ENCODE results near the gene RPGR. TPM values are rescaled to one million over a fixed set of nuclear protein-coding genes. Genes with fewer than 3 reads are reported as not detected.

The RPGR gene
- total RNA-seq, 1 experiment from 2014 or later = 23.8 TPM

GRCh38 chrX:38233891-38234667 is 93.2 kb downstream of the RPGR start:
- H3K27ac Mint-ChIP-seq (ENCODE audit: low read depth, unreplicated experiment) = no peak overlapping the region
- no peak for TF ChIP-seq CTCF (IDR thresholded peaks at IDR 0.05; ENCODE audit: unreplicated experiment)

GRCh38 chrX:38232079-38232686 is 95.1 kb downstream of the RPGR start:
- intact Hi-C loops (cut with micrococcal nuclease) = no loop called here
- no peak for DNase-seq (ENCODE audit: unreplicated experiment)
- Mint-ChIP-seq H3K9me3 (ENCODE audit: unreplicated experiment) (no peaks in the 10 kb centered on the region), H3K4me3 (ENCODE audit: unreplicated experiment) (no peak overlapping the region), H3K4me1 (ENCODE audit: insufficient read depth, unreplicated experiment) (peaks cover 23% of the 10 kb centered on the region), H3K27ac (ENCODE audit: low read depth, unreplicated experiment) (peak overlapping the region; percentile 5), H3K36me3 (ENCODE audit: insufficient read depth, unreplicated experiment) (no peaks in the 10 kb centered on the region), H3K27me3 (ENCODE audit: insufficient read depth, unreplicated experiment) (peaks cover 60% of the 10 kb centered on the region)
- BruUV-seq (replicated peaks) = no TSS peak
- CTCF ChIA-PET = interaction anchor here (0.7 to 0.9 kb wide), 2 partner anchors 42 to 422 kb away, joined by 4 read pairs; no protein-coding TSS in a partner anchor
- POLR2A ChIA-PET = interaction anchor here (0.6 to 1.4 kb wide), 2 partner anchors 16 to 214 kb away, joined by 3 read pairs; no protein-coding TSS in a partner anchor
- TF ChIP-seq CTCF (IDR thresholded peaks at IDR 0.05; ENCODE audit: unreplicated experiment) = no peak

More at GRCh38 chrX:38233891-38234667, 93.2 kb downstream of the RPGR start:
- H3K27me3 Mint-ChIP-seq (ENCODE audit: insufficient read depth, unreplicated experiment) = peaks cover 59% of the 10 kb centered on the region
- DNase-seq (ENCODE audit: unreplicated experiment) = peak; percentile 57
- H3K9me3 Mint-ChIP-seq (ENCODE audit: unreplicated experiment) = no peaks in the 10 kb centered on the region
- intact Hi-C loops (cut with micrococcal nuclease) = no loop called here
- no TSS peak for BruUV-seq (replicated peaks)
- H3K4me3 Mint-ChIP-seq (ENCODE audit: unreplicated experiment) = no peak overlapping the region
- CTCF ChIA-PET = interaction anchor here (0.7 to 2.1 kb wide), 2 partner anchors 14 to 93 kb away, joined by 3 to 8 read pairs; partner anchors contain the start of gene RPGR
- POLR2A ChIA-PET = no interaction called here
- H3K36me3 Mint-ChIP-seq (ENCODE audit: insufficient read depth, unreplicated experiment) = no peaks in the 10 kb centered on the region
- H3K4me1 Mint-ChIP-seq (ENCODE audit: insufficient read depth, unreplicated experiment) = peaks cover 23% of the 10 kb centered on the region

- H3K4me3 Mint-ChIP-seq (ENCODE audit: unreplicated experiment) = no peak overlapping the region
- POLR2A ChIA-PET = no interaction called here
- H3K27me3 Mint-ChIP-seq (ENCODE audit: insufficient read depth, unreplicated experiment) = peaks cover 29% of the 10 kb centered on the region
- no peak for DNase-seq (ENCODE audit: unreplicated experiment)
- CTCF ChIA-PET = interaction anchor here (0.6 to 0.8 kb wide), 2 partner anchors 51 to 102 kb away, joined by 3 read pairs; partner anchors contain the start of gene RPGR
- H3K9me3 Mint-ChIP-seq (ENCODE audit: unreplicated experiment) = no peaks in the 10 kb centered on the region
- intact Hi-C loops (cut with micrococcal nuclease) = no loop called here
- no TSS peak for BruUV-seq (replicated peaks)
- no peak for TF ChIP-seq CTCF (IDR thresholded peaks at IDR 0.05; ENCODE audit: unreplicated experiment)
- H3K4me1 Mint-ChIP-seq (ENCODE audit: insufficient read depth, unreplicated experiment) = no peaks in the 10 kb centered on the region
- no peak overlapping the region for H3K27ac Mint-ChIP-seq (ENCODE audit: low read depth, unreplicated experiment)
- H3K36me3 Mint-ChIP-seq (ENCODE audit: insufficient read depth, unreplicated experiment) = no peaks in the 10 kb centered on the region
Observed at GRCh38 chrX:38225093-38225492, 102.2 kb downstream of the RPGR start.

GRCh38 chrX:38224160-38224559 is 103.1 kb downstream of the RPGR start:
- H3K4me1 Mint-ChIP-seq (ENCODE audit: insufficient read depth, unreplicated experiment) = no peaks in the 10 kb centered on the region
- no TSS peak for BruUV-seq (replicated peaks)
- DNase-seq (ENCODE audit: unreplicated experiment) = no peak
- H3K27ac Mint-ChIP-seq (ENCODE audit: low read depth, unreplicated experiment) = no peak overlapping the region
- H3K36me3 Mint-ChIP-seq (ENCODE audit: insufficient read depth, unreplicated experiment) = no peaks in the 10 kb centered on the region
- H3K27me3 Mint-ChIP-seq (ENCODE audit: insufficient read depth, unreplicated experiment) = peaks cover 28% of the 10 kb centered on the region
- TF ChIP-seq CTCF (IDR thresholded peaks at IDR 0.05; ENCODE audit: unreplicated experiment) = no peak
- ChIA-PET CTCF (no interaction called here), POLR2A (no interaction called here)
- H3K9me3 Mint-ChIP-seq (ENCODE audit: unreplicated experiment) = no peaks in the 10 kb centered on the region
- intact Hi-C loops (cut with micrococcal nuclease) = no loop called here
- H3K4me3 Mint-ChIP-seq (ENCODE audit: unreplicated experiment) = no peak overlapping the region

All from MCF 10A (cell line).